HG02884 (cell line): ENCODE measurements around the gene FARP1.

ENCODE experiments used
- ATAC-seq: cut with Tn5 transposase; IDR thresholded peaks from one replicate; pipeline ENCODE4 v1.9.1; 2021; ENCODE audit warnings: mild to moderate bottlenecking, moderate library complexity; ENCODE audit not compliant: unreplicated experiment

FARP1 gene

GRCh38 chr13:98451676-98452470 lies 309.0 kb downstream of the FARP1 start:
- ATAC-seq = no peak

GRCh38 chr13:98452851-98453843 lies 310.3 kb downstream of the FARP1 start:
- no peak for ATAC-seq

- ATAC-seq = no peak
Observed at GRCh38 chr13:98454389-98454881, 311.5 kb downstream of the FARP1 start.

- ATAC-seq = no peak
Observed at GRCh38 chr13:98456413-98456845, 313.5 kb downstream of the FARP1 start.

- ATAC-seq = no peak
Observed at GRCh38 chr13:98457053-98457452, 314.2 kb downstream of the FARP1 start.

GRCh38 chr13:98458431-98458830 lies 315.5 kb downstream of the FARP1 start:
- ATAC-seq = no peak

GRCh38 chr13:98459171-98459681 lies 316.3 kb downstream of the FARP1 start:
- ATAC-seq = no peak

GRCh38 chr13:98459721-98460370 lies 317.0 kb downstream of the FARP1 start:
- no peak for ATAC-seq

GRCh38 chr13:98460516-98460915 lies 317.6 kb downstream of the FARP1 start:
- ATAC-seq = no peak

GRCh38 chr13:98461486-98462240 lies 318.8 kb downstream of the FARP1 start:
- ATAC-seq = no peak

- ATAC-seq = no peak
Observed at GRCh38 chr13:98462241-98462882, 319.5 kb downstream of the FARP1 start.

GRCh38 chr13:98462946-98463345 lies 320.1 kb downstream of the FARP1 start:
- ATAC-seq = no peak

- no peak for ATAC-seq
Observed at GRCh38 chr13:98466634-98467236, 323.8 kb downstream of the FARP1 start.

GRCh38 chr13:98467263-98467985 lies 324.5 kb downstream of the FARP1 start:
- no peak for ATAC-seq

- no peak for ATAC-seq
Observed at GRCh38 chr13:98468361-98468760, 325.5 kb downstream of the FARP1 start.

GRCh38 chr13:98468929-98469328 lies 326.0 kb downstream of the FARP1 start:
- ATAC-seq = no peak

- ATAC-seq = no peak
Observed at GRCh38 chr13:98470920-98471319, 328.0 kb downstream of the FARP1 start.

- ATAC-seq = no peak
Observed at GRCh38 chr13:98471934-98472333, 329.0 kb downstream of the FARP1 start.
